SK-N-MC (cell line): ENCODE data around the gene XIAP.

Experiments
- EZH2 ChIP-seq: fragments of 200-600 bp; sonication (generic); IDR thresholded peaks from one replicate; pipeline ENCODE4 v1.6.1; 2017; ENCODE audit warnings: antibody characterized with exemption
- POLR2AphosphoS5 ChIP-seq: IDR thresholded peaks from 2 replicates; pipeline ENCODE4 v1.6.1; 2012; ENCODE audit warnings: mild to moderate bottlenecking, low read depth, low read length, borderline replicate concordance

DNA sequence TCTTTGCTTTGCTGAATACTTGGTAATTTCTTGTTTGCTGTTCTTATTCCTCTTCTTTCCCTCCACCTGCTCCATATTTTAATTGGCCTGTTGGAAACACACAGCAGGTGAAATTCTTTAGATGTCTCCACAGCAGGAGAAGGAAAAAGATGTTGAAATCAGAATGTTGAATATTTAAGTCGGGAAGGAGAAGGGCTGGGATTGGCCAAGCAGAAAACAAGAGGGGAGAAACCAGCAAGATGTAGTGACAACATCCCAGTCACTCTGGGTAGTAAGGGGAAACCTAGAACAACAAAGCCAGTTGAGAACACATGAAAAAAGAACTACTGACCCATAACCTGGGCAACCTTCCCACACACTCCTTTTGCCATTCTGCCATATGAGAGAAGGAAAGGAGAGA lies 64.3 kb downstream of the XIAP start:
- TF ChIP-seq EZH2 (no peak), POLR2AphosphoS5 (no peak)
